ENCODE measurements around the gene ATP7B.

DNA sequence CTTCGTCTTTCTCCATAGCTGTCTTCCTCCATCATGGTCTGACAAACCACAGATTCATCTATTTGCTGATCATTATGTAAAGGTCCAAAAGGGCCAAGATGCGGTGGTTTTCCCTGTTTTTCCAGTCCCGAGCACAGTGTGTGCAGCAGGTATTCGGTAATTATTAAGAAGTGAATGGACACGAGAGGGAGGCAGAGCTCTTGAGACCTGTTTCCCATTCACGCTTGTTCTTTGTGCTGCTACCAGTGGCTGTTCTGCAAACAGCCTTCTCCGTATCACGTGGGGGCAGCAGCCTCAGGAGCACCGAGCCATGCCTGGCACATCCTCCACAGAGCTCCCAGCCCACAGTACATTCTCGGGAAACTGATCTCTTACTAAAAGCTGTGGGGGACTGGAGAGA, 99.2 kb downstream of the ATP7B start:
- TF ChIP-seq TAF1 (IDR thresholded peaks at IDR 0.05; ENCODE audit: low read depth, low read length) (no peak), POLR2AphosphoS5 (IDR thresholded peaks at IDR 0.05; ENCODE audit: low read depth, low read length) (no peak), POLR2A (IDR thresholded peaks at IDR 0.05; ENCODE audit: low read depth, low read length) (no peak), SPI1 (IDR thresholded peaks at IDR 0.05; ENCODE audit: low read depth, low read length) (no peak), POU2F2 (IDR thresholded peaks at IDR 0.05; ENCODE audit: low read depth, low read length) (no peak)
